K562 (cell line): ENCODE results near the gene C19orf47. TPM values are rescaled to one million over a fixed set of nuclear protein-coding genes. Genes with fewer than 3 reads are reported as not detected.

Source experiments
- CLOCK ChIP-seq: fragments of 250-450 bp; sonication (Bioruptor Pico); IDR thresholded peaks from 2 replicates; pipeline ENCODE4 v1.4.0; 2020; ENCODE audit warnings: mild to moderate bottlenecking, moderate library complexity, borderline replicate concordance
- CREB3 ChIP-seq: fragments of 450-650 bp; conservative IDR thresholded peaks from 2 replicates; pipeline ENCODE4 v1.6.1; 2016; ENCODE audit warnings: missing genetic modification characterization, low read depth, mild to moderate bottlenecking, missing compliant biosample characterization, moderate library complexity
- ELF1 ChIP-seq: fragments of 200-800 bp; sonication (Bioruptor generic); IDR thresholded peaks from 2 replicates; pipeline ENCODE4 v1.6.1; 2016; ENCODE audit warnings: missing genetic modification characterization, missing compliant biosample characterization
- HIVEP1 ChIP-seq: fragments of 250-450 bp; sonication (Bioruptor Pico); IDR thresholded peaks from 2 replicates; pipeline ENCODE4 v1.4.0; 2020; ENCODE audit warnings: mild to moderate bottlenecking
- HMBOX1 ChIP-seq: sonication (generic); IDR thresholded peaks from 2 replicates; pipeline ENCODE4 v1.6.1; 2016
- ILK ChIP-seq: fragments of 450-650 bp; IDR thresholded peaks from 2 replicates; pipeline ENCODE4 v1.6.1; 2016; ENCODE audit warnings: missing genetic modification characterization, low read depth, mild to moderate bottlenecking, missing compliant biosample characterization, moderate library complexity, borderline replicate concordance
- NR3C1 ChIP-seq: sonication (generic); formaldehyde crosslinking; IDR thresholded peaks from 2 replicates; pipeline ENCODE4 v1.8.1; 2022; ENCODE audit warnings: missing genetic modification reagents
- NRF1 ChIP-seq, 2 experiments: fragments of 450-650 bp; IDR thresholded peaks in 1 of 2; conservative IDR thresholded peaks in 1 of 2; 2 replicates each; pipeline ENCODE4 v1.6.1; 2014; ENCODE audit warnings: mild to moderate bottlenecking in 2 of 2
- POLR2AphosphoS2 ChIP-seq: IDR thresholded peaks from 2 replicates; pipeline ENCODE4 v1.6.1; 2012; ENCODE audit warnings: low read length, improper control_type of control experiment
- TSHZ1 ChIP-seq: fragments of 250-450 bp; sonication (Bioruptor Pico); IDR thresholded peaks from 2 replicates; pipeline ENCODE4 v1.4.0; 2020; ENCODE audit warnings: mild to moderate bottlenecking, moderate library complexity
- YBX1 ChIP-seq: fragments of 450-650 bp; IDR thresholded peaks from 2 replicates; pipeline ENCODE4 v1.7.1; 2016; ENCODE audit warnings: mild to moderate bottlenecking
- YY1 ChIP-seq, 3 experiments: IDR thresholded peaks; 2 replicates each; pipeline ENCODE4 v1.6.1; 2011; ENCODE audit warnings: low read length in 2 of 3, mild to moderate bottlenecking in 2 of 3, moderate library complexity in 2 of 3, borderline replicate concordance in 1 of 3, control low read depth in 1 of 3, low read depth in 1 of 3; ENCODE audit not compliant: insufficient read depth in 3 of 3, insufficient replicate concordance in 2 of 3, control insufficient read depth in 1 of 3, insufficient read length in 1 of 3; ENCODE audit errors: extremely low read depth in 1 of 3
- ZBTB33 ChIP-seq: sonication (generic); formaldehyde crosslinking; IDR thresholded peaks from 2 replicates; pipeline ENCODE4 v1.8.1; 2023; ENCODE audit warnings: mild to moderate bottlenecking, missing genetic modification reagents
- ZNF584 ChIP-seq: fragments of 200-800 bp; sonication (Bioruptor generic); IDR thresholded peaks from 2 replicates; pipeline ENCODE4 v1.6.1; 2016; ENCODE audit warnings: low read depth, mild to moderate bottlenecking, missing genetic modification characterization, missing compliant biosample characterization
- ZNF696 ChIP-seq: fragments of 250-450 bp; sonication (Bioruptor Pico); conservative IDR thresholded peaks from 2 replicates; pipeline ENCODE4 v1.4.0; 2020; ENCODE audit warnings: mild to moderate bottlenecking, moderate library complexity
- polyA plus RNA-seq, 8 experiments: library from polyadenylated mRNA; depleted of rRNA in 4 of 8; stranded (reverse) in 5 of 8; unstranded in 3 of 8; fragments of >200 nt; fragmentation: Nextera tagmentation in 2 of 8; fragmentation: Illumina TruSeq in 1 of 8; extraction: Ambion mirVana in 2 of 8; extraction: Trizol in 1 of 8; gene quantifications; 2 replicates each; pipeline versions ENCODE4 v1.2.1 to v1.2.3, GENCODE V29; 2011 to 2014; ENCODE audit warnings: inconsistent platforms in 1 of 8, missing spikeins in 1 of 8
- total RNA-seq, 7 experiments: library from RNA; depleted of rRNA in 6 of 7; stranded (reverse); fragments of >200 nt in 6 of 7; fragmentation: Illumina TruSeq in 2 of 7; extraction: Trizol in 2 of 7; gene quantifications; 2 replicates each; pipeline versions ENCODE4 v1.2.1 to v1.2.3, GENCODE V29; 2011 to 2021; ENCODE audit warnings: low replicate concordance in 1 of 7

Gene C19orf47
- total and polyA plus RNA-seq, 9 of the 15 experiments (the other 6 are each of a cell fraction or from before 2014, with no cell fraction given), result 0.08 to 26.1 (median 14.7) TPM

- TF ChIP-seq ZNF584 (CRISPR knock-in tag) (no peak), CREB3 (tag) (no peak), ZBTB33 (CRISPR knock-in tag) (no peak), NR3C1 (CRISPR knock-in tag) (no peak; the same call in 1 of the 2 replicates), HIVEP1 (CRISPR knock-in tag) (0 out of 2 replicates have a peak, but pooled peaks have one; percentile 24), CLOCK (CRISPR knock-in tag) (no peak), HMBOX1 (no peak), YBX1 (no peak), YY1 (IDR thresholded peaks at IDR 0.05; ENCODE audit: borderline replicate concordance in 1 of 3, control insufficient read depth in 1 of 3, extremely low read depth in 1 of 3, insufficient read depth in 3 of 3, insufficient read length in 1 of 3, insufficient replicate concordance in 2 of 3, low read depth in 1 of 3, low read length in 2 of 3) (peak in 2 of 3 experiments; percentile 6 to 34), ILK (tag) (no peak), POLR2AphosphoS2 (no peak), NRF1 (conservative IDR thresholded peaks at IDR 0.05 in 1 of 2, IDR thresholded peaks at IDR 0.05 in 1 of 2) (peak; percentile 62 to 67), TSHZ1 (CRISPR knock-in tag) (no peak), ELF1 (tag) (no peak), ZNF696 (no peak)
Measured at GRCh38 chr19:40284501-40285352, 63.5 kb downstream of the C19orf47 start, which contains the start of gene AKT2 (continued).
